Kidney epithelial cell (primary cell): ENCODE results near the gene ABTB2. TPM values are rescaled to one million over a fixed set of nuclear protein-coding genes. Genes with fewer than 3 reads are reported as not detected.

Source experiments
- DNase-seq: peaks from one replicate; pipeline ENCODE4 v3.0.0-alpha.2; 2010; ENCODE audit warnings: low read depth
- H3K27me3 ChIP-seq: 2 replicates; pipeline ENCODE4 v1.6.0; 2011; ENCODE audit warnings: low read length; ENCODE audit not compliant: control insufficient read depth, insufficient read depth
- H3K36me3 ChIP-seq: 2 replicates; pipeline ENCODE4 v1.5.1; 2011; ENCODE audit warnings: low read length; ENCODE audit not compliant: control insufficient read depth, insufficient read depth
- H3K4me3 ChIP-seq: 2 replicates; pipeline ENCODE4 v1.5.1; 2011; ENCODE audit warnings: low read depth, mild to moderate bottlenecking, control low read depth, low read length
- total RNA-seq: library from RNA; depleted of rRNA; stranded (reverse); fragments of >200 nt; gene quantifications from 2 replicates; pipeline ENCODE4 v1.2.3, GENCODE V29; 2015
- TF ChIP-seq, protein P1 (sequence below): IDR thresholded peaks from 2 replicates; pipeline ENCODE4 v1.5.1; 2011; ENCODE audit warnings: mild to moderate bottlenecking, moderate library complexity, low read length, control low read depth, inconsistent platforms; ENCODE audit not compliant: insufficient read depth, poor library complexity, severe bottlenecking

The ABTB2 gene
- total RNA-seq, 1 donor from 2014 or later: 26.8 TPM

DNA sequence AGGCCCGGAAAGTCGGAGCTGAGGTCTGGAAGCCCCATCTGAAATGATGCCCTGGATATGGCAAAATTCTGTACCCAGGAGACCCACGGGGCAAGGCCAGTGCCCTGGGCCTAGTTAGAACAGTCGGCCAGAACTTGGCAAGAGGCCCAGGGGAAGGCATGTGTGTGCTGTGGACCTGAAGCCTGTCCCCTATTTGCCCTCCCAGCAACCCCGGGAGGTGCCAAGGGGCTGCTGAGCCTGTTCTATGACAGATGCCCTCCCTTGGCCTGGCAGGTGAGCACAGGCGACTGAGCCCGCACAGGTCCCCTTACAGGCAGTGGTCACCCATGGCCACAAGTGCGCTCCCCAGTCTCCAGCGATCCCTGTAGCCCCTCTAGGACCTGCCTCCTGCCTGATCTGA is 200.6 kb downstream of the ABTB2 start:
- Histone ChIP-seq H3K36me3 (peaks cover 4% of the 10 kb centered on the region), H3K4me3 (no peak overlapping the region), H3K27me3 (no peaks in the 10 kb centered on the region)
- TF ChIP-seq, protein P1, sequence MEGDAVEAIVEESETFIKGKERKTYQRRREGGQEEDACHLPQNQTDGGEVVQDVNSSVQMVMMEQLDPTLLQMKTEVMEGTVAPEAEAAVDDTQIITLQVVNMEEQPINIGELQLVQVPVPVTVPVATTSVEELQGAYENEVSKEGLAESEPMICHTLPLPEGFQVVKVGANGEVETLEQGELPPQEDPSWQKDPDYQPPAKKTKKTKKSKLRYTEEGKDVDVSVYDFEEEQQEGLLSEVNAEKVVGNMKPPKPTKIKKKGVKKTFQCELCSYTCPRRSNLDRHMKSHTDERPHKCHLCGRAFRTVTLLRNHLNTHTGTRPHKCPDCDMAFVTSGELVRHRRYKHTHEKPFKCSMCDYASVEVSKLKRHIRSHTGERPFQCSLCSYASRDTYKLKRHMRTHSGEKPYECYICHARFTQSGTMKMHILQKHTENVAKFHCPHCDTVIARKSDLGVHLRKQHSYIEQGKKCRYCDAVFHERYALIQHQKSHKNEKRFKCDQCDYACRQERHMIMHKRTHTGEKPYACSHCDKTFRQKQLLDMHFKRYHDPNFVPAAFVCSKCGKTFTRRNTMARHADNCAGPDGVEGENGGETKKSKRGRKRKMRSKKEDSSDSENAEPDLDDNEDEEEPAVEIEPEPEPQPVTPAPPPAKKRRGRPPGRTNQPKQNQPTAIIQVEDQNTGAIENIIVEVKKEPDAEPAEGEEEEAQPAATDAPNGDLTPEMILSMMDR: no peak
- DNase-seq: no peak

DNA sequence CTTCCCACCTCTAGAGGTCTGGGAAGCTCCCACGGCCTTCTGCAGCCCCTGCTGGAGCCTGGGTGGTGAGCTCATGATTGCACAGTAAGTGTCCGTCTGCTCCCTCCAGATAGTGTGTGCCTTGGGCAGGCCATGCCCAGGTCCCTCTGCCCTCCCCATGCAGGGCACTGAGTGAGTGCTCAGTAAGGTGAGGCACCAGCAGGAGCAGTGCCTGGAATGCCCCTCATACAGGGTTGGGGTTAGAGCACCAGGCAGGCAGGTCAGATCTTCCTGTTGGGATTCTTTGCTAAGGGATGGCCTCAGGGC is 202.1 kb downstream of the ABTB2 start:
- TF ChIP-seq, protein P1: no peak
- no peak overlapping the region for H3K4me3 ChIP-seq
- H3K36me3 ChIP-seq: peaks cover 8% of the 10 kb centered on the region
- H3K27me3 ChIP-seq: no peaks in the 10 kb centered on the region
- no peak for DNase-seq

DNA sequence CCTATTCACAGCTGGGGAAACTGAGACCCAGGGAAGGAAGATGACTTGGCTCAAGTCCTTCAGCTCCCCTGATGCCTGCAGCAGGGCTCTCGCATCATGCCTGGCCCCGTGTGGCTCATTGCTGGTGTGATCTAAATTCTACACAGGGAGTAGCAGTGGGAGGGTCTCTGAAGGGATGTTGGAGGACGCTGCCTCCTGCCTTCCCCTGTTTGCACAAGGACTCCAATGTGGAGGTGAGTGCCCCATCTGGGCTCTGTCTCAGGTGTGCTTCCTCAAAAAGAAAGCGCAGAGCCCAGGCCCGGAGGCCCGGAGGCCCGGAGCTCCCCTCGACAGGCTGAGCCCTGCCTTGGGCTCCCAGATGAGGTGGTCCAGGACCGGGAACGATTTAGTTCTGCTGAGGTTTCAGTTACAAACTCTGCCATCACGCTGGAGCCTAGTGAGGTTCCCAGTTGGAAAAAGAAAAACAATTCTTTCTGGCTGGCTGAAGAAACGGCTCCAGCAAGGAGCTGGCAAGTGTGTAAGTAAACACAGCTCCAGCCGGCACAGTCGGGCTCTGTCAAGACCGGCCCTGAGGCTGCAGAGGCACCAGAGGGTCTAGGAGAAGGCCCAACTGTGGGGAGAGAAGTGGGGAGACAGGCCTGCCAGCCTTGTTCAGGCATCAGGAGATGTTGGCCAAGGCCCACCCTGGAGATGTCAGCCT is 202.6 kb downstream of the ABTB2 start:
- H3K4me3 ChIP-seq: no peak overlapping the region
- H3K36me3 ChIP-seq: peaks cover 8% of the 10 kb centered on the region
- no peak for DNase-seq
- TF ChIP-seq, protein P1: no peak
- no peaks in the 10 kb centered on the region for H3K27me3 ChIP-seq

DNA sequence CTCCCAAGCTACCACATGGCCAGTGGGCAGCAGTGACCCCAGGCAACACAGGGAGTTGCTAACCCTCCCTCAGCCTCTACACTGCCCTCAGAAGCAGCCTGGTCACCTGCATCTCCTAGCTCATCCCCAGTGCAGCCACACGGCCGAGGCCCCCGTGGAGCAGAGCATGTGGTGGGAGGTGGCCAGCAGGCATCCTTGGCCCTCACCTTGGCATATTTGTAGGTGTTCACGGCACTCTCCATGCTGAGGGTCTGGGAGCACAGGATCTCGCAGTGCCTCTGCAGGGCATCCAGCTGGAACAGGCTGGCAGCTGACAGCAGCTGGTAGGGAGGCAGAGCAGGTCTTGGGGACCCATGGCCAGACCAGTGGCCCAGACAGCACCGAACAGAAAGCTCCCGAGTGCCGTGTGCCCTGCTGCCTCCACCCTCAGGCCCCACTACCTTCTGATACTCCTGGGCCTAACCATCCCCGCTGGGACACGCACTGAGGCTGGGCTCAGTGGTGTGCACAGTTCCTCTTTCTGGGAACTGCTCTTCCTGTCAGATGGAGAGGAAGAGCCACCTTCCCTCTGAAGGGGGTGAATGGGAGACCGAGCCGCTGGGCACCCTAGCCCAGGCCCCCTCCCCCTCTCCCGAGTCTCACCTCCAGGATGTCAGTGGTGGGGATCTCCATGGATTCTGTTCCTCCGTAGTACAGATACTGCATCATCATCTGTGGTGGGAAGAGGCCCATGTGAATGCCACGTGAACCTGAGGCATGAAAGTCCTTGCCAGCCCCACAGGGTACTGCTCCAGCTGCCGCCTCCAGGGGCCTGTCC is 203.5 kb downstream of the ABTB2 start:
- Histone ChIP-seq H3K27me3 (no peaks in the 10 kb centered on the region), H3K36me3 (peaks cover 8% of the 10 kb centered on the region), H3K4me3 (no peak overlapping the region)
- TF ChIP-seq, protein P1: no peak
- no peak for DNase-seq

DNA sequence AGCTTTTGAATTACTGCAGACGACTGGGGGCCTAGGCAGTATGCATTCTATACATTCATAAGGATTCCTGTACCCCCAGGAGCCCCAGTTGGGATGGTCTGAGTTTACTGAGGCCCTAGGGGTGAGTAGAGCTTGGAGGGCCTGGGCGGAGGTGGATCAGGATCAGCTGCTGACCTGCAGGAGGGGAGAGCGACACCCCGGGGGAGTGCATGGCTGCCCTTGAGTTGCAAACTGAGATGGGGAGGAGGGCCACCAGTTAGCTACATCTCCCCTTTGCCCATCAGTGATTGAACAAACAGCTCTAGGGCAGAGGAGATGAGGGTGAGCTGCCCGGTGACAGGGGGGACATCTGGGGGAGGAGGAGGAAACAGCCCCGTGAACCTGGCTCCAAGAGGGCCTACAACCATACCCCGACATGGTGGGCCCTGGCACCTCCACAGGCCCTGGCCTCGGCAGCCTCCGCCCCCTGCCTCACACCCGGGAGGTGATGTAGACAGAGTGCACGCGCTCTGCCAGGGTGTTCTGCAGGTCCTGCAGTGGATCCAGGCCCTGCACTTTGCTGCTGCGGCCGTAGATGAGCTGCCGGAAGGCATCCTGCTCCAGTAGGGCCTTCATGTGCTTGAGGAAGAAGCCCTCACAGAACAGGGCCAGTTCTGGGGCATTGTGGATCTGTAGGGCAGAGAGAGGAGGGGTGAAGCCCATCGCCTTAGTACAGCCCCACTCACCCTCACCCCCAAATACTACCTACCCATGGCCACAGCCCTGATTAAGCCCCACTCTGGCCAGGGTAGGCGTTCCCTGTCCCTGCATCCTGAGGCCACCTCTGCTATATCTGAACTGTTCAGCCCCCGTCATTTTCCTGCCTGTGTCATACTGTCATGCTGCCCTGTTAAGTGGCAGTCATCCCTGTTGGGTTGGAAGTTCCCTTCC is 205.6 kb downstream of the ABTB2 start:
- Histone ChIP-seq H3K27me3 (no peaks in the 10 kb centered on the region), H3K4me3 (no peak overlapping the region), H3K36me3 (peaks cover 6% of the 10 kb centered on the region)
- TF ChIP-seq, protein P1: no peak
- no peak for DNase-seq
